Measurements from ENCODE around the gene CLIP3. TPM values are rescaled to one million over a fixed set of nuclear protein-coding genes. Genes with fewer than 3 reads are reported as not detected.

CLIP3 gene
- polyA plus RNA-seq, 2 of the 4 experiments (the other 2 are of a cell fraction) = 1.1 to 1.5 TPM

GRCh38 chr19:36043952-36044351, 11.3 kb upstream of the CLIP3 start:
- POLR2A ChIA-PET = interaction anchor here (2.0 kb wide), 1 partner anchor 10 kb away, joined by 5 read pairs; the partner anchor contains the start of gene THAP8
- WGBS (ENCODE audit: missing lambda C conversion rate) = 92% methylated on average over 2 of the region's 2 CpGs

GRCh38 chr19:36041831-36042230, 9.2 kb upstream of the CLIP3 start:
- WGBS (ENCODE audit: missing lambda C conversion rate) = 17% methylated on average over 3 of the region's 3 CpGs
- no peak overlapping the region for H3K4me3 ChIP-seq
- ChIA-PET CTCF (interaction anchor here (0.7 to 1.2 kb wide), 3 partner anchors 13 to 95 kb away, joined by 3 read pairs; no protein-coding TSS in a partner anchor), POLR2A (interaction anchor here (0.7 to 1.2 kb wide), 3 partner anchors 12 to 72 kb away, joined by 4 to 8 read pairs (median 5); partner anchors contain the start of genes ALKBH6 and THAP8)
- H3K4me1 ChIP-seq = peaks cover 20% of the 10 kb centered on the region
- peak overlapping the region; percentile 54 for H3K4me2 ChIP-seq
- ATAC-seq (peak; percentile 65 to 74; a peak in 5 of 6 replicates), FAIRE-seq (no peak), DNase-seq (ENCODE audit: low read depth in 1 of 2, low spot score in 1 of 2) (peak in 1 of 2 experiments; percentile 72)
- H3K9me3 ChIP-seq = no peaks in the 10 kb centered on the region
- peak overlapping the region; percentile 50 to 58; a peak in 5 of 6 replicates for H3K27ac ChIP-seq
- TF ChIP-seq CHD2 (IDR thresholded peaks at IDR 0.05; ENCODE audit: low read length, partially characterized antibody) = no peak
- no peak for TF ChIP-seq NR3C1 (IDR thresholded peaks at IDR 0.05)
- TF ChIP-seq CEBPB (IDR thresholded peaks at IDR 0.05) = peak; percentile 56 to 77; a peak in 3 of 4 replicates
- no peak for TF ChIP-seq JUNB (IDR thresholded peaks at IDR 0.05)
- TF ChIP-seq, protein P1, sequence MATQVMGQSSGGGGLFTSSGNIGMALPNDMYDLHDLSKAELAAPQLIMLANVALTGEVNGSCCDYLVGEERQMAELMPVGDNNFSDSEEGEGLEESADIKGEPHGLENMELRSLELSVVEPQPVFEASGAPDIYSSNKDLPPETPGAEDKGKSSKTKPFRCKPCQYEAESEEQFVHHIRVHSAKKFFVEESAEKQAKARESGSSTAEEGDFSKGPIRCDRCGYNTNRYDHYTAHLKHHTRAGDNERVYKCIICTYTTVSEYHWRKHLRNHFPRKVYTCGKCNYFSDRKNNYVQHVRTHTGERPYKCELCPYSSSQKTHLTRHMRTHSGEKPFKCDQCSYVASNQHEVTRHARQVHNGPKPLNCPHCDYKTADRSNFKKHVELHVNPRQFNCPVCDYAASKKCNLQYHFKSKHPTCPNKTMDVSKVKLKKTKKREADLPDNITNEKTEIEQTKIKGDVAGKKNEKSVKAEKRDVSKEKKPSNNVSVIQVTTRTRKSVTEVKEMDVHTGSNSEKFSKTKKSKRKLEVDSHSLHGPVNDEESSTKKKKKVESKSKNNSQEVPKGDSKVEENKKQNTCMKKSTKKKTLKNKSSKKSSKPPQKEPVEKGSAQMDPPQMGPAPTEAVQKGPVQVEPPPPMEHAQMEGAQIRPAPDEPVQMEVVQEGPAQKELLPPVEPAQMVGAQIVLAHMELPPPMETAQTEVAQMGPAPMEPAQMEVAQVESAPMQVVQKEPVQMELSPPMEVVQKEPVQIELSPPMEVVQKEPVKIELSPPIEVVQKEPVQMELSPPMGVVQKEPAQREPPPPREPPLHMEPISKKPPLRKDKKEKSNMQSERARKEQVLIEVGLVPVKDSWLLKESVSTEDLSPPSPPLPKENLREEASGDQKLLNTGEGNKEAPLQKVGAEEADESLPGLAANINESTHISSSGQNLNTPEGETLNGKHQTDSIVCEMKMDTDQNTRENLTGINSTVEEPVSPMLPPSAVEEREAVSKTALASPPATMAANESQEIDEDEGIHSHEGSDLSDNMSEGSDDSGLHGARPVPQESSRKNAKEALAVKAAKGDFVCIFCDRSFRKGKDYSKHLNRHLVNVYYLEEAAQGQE (IDR thresholded peaks at IDR 0.05) = no peak
- TF ChIP-seq NPAS2 (CRISPR knock-in tag; IDR thresholded peaks at IDR 0.05; ENCODE audit: borderline replicate concordance) = no peak
- TF ChIP-seq CBX8 (IDR thresholded peaks at IDR 0.05) = no peak

More at GRCh38 chr19:36043952-36044351, 11.3 kb upstream of the CLIP3 start:
- CTCF ChIA-PET = interaction anchor here (0.8 to 1.7 kb wide), 4 partner anchors 16 to 69 kb away, joined by 3 to 6 read pairs (median 3); no protein-coding TSS in a partner anchor
- ATAC-seq (no peak), DNase-seq (ENCODE audit: low read depth in 1 of 2, low spot score in 1 of 2) (no peak), FAIRE-seq (peak; percentile 86)
- TF ChIP-seq CEBPB (IDR thresholded peaks at IDR 0.05) (no peak), MAZ (IDR thresholded peaks at IDR 0.05; ENCODE audit: borderline replicate concordance, low read depth, low read length) (no peak), SMC3 (IDR thresholded peaks at IDR 0.05) (no peak), ATOH8 (CRISPR knock-in tag; IDR thresholded peaks at IDR 0.05; ENCODE audit: low read depth) (no peak), NR3C1 (IDR thresholded peaks at IDR 0.05) (no peak), FOSL2 (IDR thresholded peaks at IDR 0.05) (no peak), FOSL2 (CRISPR knock-in tag; IDR thresholded peaks at IDR 0.05) (no peak), RFX5 (IDR thresholded peaks at IDR 0.05) (no peak), HOXB5 (CRISPR knock-in tag; IDR thresholded peaks at IDR 0.05) (no peak), RCOR1 (IDR thresholded peaks at IDR 0.05; ENCODE audit: low read depth, low read length) (no peak), KDM1A (IDR thresholded peaks at IDR 0.05; ENCODE audit: low read depth) (no peak), MYC (IDR thresholded peaks at IDR 0.05; ENCODE audit: borderline replicate concordance, low read length) (no peak), PBX3 (IDR thresholded peaks at IDR 0.05) (no peak), RNF2 (IDR thresholded peaks at IDR 0.05; ENCODE audit: borderline replicate concordance, low read depth) (no peak), CBX2 (IDR thresholded peaks at IDR 0.05; ENCODE audit: borderline replicate concordance, low read depth) (no peak), ZSCAN20 (CRISPR knock-in tag; IDR thresholded peaks at IDR 0.05) (no peak)
- TF ChIP-seq, protein P2, sequence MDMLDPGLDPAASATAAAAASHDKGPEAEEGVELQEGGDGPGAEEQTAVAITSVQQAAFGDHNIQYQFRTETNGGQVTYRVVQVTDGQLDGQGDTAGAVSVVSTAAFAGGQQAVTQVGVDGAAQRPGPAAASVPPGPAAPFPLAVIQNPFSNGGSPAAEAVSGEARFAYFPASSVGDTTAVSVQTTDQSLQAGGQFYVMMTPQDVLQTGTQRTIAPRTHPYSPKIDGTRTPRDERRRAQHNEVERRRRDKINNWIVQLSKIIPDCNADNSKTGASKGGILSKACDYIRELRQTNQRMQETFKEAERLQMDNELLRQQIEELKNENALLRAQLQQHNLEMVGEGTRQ (IDR thresholded peaks at IDR 0.05) = no peak
- TF ChIP-seq, protein P3, sequence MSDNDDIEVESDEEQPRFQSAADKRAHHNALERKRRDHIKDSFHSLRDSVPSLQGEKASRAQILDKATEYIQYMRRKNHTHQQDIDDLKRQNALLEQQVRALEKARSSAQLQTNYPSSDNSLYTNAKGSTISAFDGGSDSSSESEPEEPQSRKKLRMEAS (IDR thresholded peaks at IDR 0.05) = no peak
- Histone ChIP-seq H3K9me3 (no peaks in the 10 kb centered on the region), H3K4me1 (peaks cover 20% of the 10 kb centered on the region), H3K4me2 (no peak overlapping the region), H3K27ac (no peak overlapping the region), H3K4me3 (no peak overlapping the region)
